A673 (cell line): ENCODE data around the gene SMOC2. TPM values are rescaled to one million over a fixed set of nuclear protein-coding genes. Genes with fewer than 3 reads are reported as not detected.

Experiments
- BruUV-seq: library from RNA; stranded (reverse); fragments of 400-500 nt; replicated peaks from 2 replicates; lab custom pipeline; 2021; lab: Mats Ljungman, UMichigan
- CTCF ChIA-PET: fragments of 300-600 bp; sonication (Branson Sonifier 250); formaldehyde crosslinking; loops from one replicate; lab custom pipeline; 2022; ENCODE audit warnings: antibody characterized with exemption; lab: Charles Lee
- POLR2A ChIA-PET: fragments of 300-600 bp; sonication (Branson Sonifier 250); formaldehyde crosslinking; loops from one replicate; lab custom pipeline; 2022; ENCODE audit warnings: antibody characterized with exemption; ENCODE audit not compliant: low non-redundant PET; lab: Charles Lee
- DNase-seq: peaks from one replicate; pipeline ENCODE4 v3.0.0-alpha.2; 2015; ENCODE audit warnings: low spot score
- H3K27ac ChIP-seq: fragments of 200-600 bp; sonication (generic); 2 replicates; pipeline ENCODE4 v1.5.1; 2016; ENCODE audit warnings: mixed run types, low read depth, mild to moderate bottlenecking, mixed read lengths, antibody characterized with exemption, low read length; ENCODE audit not compliant: poor library complexity, severe bottlenecking
- H3K27me3 ChIP-seq: fragments of 200-600 bp; sonication (generic); replicated peaks from 2 replicates; pipeline ENCODE4 v1.6.1; 2017; ENCODE audit warnings: mixed run types, low read depth, mild to moderate bottlenecking, mixed read lengths, antibody characterized with exemption, low read length; ENCODE audit not compliant: insufficient read depth, poor library complexity
- H3K36me3 ChIP-seq: fragments of 200-600 bp; sonication (generic); 2 replicates; pipeline ENCODE4 v1.6.1; 2016; ENCODE audit warnings: mixed run types, mild to moderate bottlenecking, mixed read lengths, antibody characterized with exemption, low read length; ENCODE audit not compliant: insufficient read depth, poor library complexity, severe bottlenecking
- H3K4me1 ChIP-seq: fragments of 200-600 bp; sonication (generic); 2 replicates; pipeline ENCODE4 v1.6.1; 2017; ENCODE audit warnings: mixed run types, mild to moderate bottlenecking, mixed read lengths, antibody characterized with exemption, low read length; ENCODE audit not compliant: insufficient read depth, poor library complexity, severe bottlenecking
- H3K4me3 ChIP-seq: fragments of 200-600 bp; sonication (generic); 2 replicates; pipeline ENCODE4 v1.5.1; 2016; ENCODE audit warnings: low read depth, mixed run types, mild to moderate bottlenecking, mixed read lengths, low read length; ENCODE audit not compliant: poor library complexity, severe bottlenecking
- H3K9me3 ChIP-seq: fragments of 200-600 bp; sonication (generic); 2 replicates; pipeline ENCODE4 v1.6.1; 2016; ENCODE audit warnings: mixed run types, low read depth, mild to moderate bottlenecking, mixed read lengths, antibody characterized with exemption, low read length; ENCODE audit not compliant: poor library complexity, severe bottlenecking
- CTCF ChIP-seq: fragments of 300-800, 200-600 bp; sonication (generic); conservative IDR thresholded peaks from 2 replicates; pipeline ENCODE4 v1.5.1; 2017; ENCODE audit warnings: low read depth, mild to moderate bottlenecking, antibody characterized with exemption, low read length, moderate library complexity, mixed read lengths
- EZH2 ChIP-seq: fragments of 200-600 bp; sonication (generic); IDR thresholded peaks from 2 replicates; pipeline ENCODE4 v1.6.1; 2017; ENCODE audit warnings: borderline replicate concordance, low read depth, mild to moderate bottlenecking, mixed read lengths, antibody characterized with exemption, low read length; ENCODE audit not compliant: poor library complexity, severe bottlenecking
- intact Hi-C: fragments of 100-400 bp; cut with micrococcal nuclease; formaldehyde crosslinking; loops from one replicate; pipeline ENCODE4 v1.10.0; 2022; ENCODE audit not compliant: unreplicated experiment
- total RNA-seq: library from RNA; stranded (reverse); gene quantifications from 2 replicates; pipeline ENCODE4 v1.2.3, GENCODE V29; 2021

SMOC2 gene
- total RNA-seq, 1 experiment from 2014 or later: 1.8 TPM

DNA sequence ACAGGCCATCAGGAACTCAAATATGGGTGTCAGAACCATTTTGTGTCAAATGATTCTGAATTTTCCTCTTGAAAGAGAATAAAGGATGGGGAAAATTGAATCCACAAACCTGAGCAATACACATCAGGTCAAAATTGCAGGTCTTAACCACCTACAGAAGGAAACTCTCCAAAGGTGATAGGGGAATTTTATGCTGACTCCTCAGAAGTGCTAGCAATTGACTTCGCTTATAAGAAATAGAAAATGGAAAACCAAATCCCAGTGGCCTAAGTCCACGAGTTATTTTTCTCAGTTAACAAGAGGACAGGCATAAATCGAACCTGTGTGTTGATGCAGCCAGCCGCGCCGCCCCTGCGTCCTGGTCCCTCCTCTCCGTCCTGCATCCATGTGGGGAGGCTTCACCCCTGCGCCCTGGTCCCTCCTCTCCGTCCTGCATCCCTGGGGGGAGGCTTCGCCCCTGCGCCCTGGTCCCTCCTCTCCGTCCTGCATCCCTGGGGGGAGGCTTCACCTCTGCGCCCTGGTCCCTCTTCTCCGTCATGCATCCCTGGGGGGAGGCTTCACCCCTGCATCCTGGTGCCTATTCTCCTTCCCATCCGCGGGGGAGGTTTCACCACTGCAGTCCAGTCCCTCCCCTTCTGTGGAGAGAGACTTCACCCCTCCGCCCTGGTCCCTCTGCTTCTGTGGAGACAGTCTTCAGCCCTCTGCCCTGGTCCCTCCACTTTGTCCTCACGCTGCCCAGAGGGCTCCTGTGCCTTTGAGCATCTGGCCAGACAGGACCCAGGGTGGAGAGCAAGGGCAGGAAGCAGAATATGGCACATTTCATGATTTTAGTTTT, 230.3 kb downstream of the SMOC2 start:
- intact Hi-C loops: no loop called here
- Histone ChIP-seq H3K27ac (no peak overlapping the region), H3K9me3 (no peaks in the 10 kb centered on the region), H3K4me1 (no peaks in the 10 kb centered on the region), H3K36me3 (no peaks in the 10 kb centered on the region), H3K27me3 (peaks cover 8% of the 10 kb centered on the region), H3K4me3 (no peak overlapping the region)
- POLR2A ChIA-PET: no interaction called here
- DNase-seq: no peak
- BruUV-seq: no TSS peak
- CTCF ChIA-PET: no interaction called here
- no peak for TF ChIP-seq EZH2
- no peak for TF ChIP-seq CTCF

DNA sequence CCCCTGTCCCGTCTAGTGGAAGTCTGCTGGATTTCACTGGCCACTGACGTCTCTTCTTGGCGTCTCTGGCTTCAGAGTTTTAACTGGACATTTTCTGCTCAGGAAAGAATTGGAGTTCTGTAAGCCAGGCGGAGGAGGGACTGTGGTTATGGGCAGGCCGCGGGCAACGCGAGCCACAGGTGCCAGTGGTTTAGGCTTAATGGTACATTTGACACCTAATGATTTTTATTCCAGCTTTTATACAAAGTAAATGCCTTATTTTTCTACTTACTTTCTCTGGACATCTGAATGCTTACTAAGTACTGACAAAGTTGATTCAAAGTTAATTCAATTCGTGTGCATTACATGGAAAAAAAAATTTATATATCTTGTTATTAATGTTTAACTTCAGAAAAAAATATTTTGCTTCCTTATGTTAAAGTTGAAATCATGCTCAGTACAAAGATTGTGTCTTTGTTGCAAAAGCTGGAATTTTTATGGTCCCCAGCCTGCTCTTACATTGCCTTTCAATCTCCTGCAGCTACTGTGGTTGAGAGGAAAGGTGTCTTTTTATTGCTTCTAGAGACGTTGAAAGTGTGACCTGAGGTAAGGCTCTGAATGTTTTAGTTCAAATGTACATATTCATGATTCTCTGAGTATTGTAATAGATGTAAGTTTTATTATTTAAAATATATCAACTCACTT, 231.0 kb downstream of the SMOC2 start:
- Histone ChIP-seq H3K27ac (no peak overlapping the region), H3K27me3 (peaks cover 8% of the 10 kb centered on the region), H3K9me3 (no peaks in the 10 kb centered on the region), H3K36me3 (no peaks in the 10 kb centered on the region), H3K4me1 (no peaks in the 10 kb centered on the region), H3K4me3 (no peak overlapping the region)
- ChIA-PET CTCF (no interaction called here), POLR2A (no interaction called here)
- intact Hi-C loops: no loop called here
- TF ChIP-seq EZH2 (no peak), CTCF (no peak)
- no TSS peak for BruUV-seq
- no peak for DNase-seq

DNA sequence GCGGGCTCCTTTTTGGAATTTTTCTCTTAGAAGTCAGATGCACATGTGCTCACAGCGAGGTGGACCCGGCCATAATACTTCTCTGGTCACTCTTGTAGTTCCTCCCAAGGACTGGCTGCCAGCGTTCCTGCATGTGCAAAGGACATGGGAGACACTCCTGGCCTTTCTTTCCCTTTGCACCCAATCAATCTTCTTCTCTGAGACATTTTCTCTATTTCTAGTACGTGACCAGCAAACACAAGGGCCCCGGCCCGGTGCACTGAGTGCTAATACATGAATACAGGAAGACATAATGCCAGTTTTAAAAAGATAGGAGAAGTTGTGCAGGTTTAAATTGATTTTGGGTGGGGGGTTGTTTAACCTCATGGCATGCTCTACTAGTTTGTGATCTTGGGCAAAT, 233.6 kb downstream of the SMOC2 start:
- Histone ChIP-seq H3K36me3 (no peaks in the 10 kb centered on the region), H3K4me3 (no peak overlapping the region), H3K4me1 (no peaks in the 10 kb centered on the region), H3K9me3 (no peaks in the 10 kb centered on the region), H3K27me3 (peaks cover 8% of the 10 kb centered on the region), H3K27ac (no peak overlapping the region)
- POLR2A ChIA-PET: no interaction called here
- CTCF ChIA-PET: no interaction called here
- no peak for TF ChIP-seq CTCF
- no peak for TF ChIP-seq EZH2
- BruUV-seq: no TSS peak
- intact Hi-C loops: no loop called here
- DNase-seq: no peak
